Suprapubic skin (tissue), 4 donors: ENCODE measurements around the gene XYLT1. TPM values are rescaled to one million over a fixed set of nuclear protein-coding genes. Genes with fewer than 3 reads are reported as not detected.

Experiments used
- DNase-seq, 2 donors: peaks; one replicate each; pipeline ENCODE4 v3.0.0-alpha.2; 2019; ENCODE audit warnings: low spot score in 2 of 2
- H3K27ac ChIP-seq: fragments of 200-600 bp; sonication (generic); one replicate; pipeline ENCODE4 v1.5.1; 2019
- H3K27me3 ChIP-seq: fragments of 200-600 bp; sonication (generic); one replicate; pipeline ENCODE4 v1.5.1; 2019
- H3K36me3 ChIP-seq: fragments of 200-600 bp; sonication (generic); one replicate; pipeline ENCODE4 v1.5.1; 2019
- H3K4me1 ChIP-seq: fragments of 200-600 bp; sonication (generic); one replicate; pipeline ENCODE4 v1.5.1; 2019
- H3K4me3 ChIP-seq: fragments of 200-600 bp; sonication (generic); one replicate; pipeline ENCODE4 v1.5.1; 2019; ENCODE audit warnings: mild to moderate bottlenecking
- H3K9me3 ChIP-seq: fragments of 200-600 bp; sonication (generic); one replicate; pipeline ENCODE4 v1.5.1; 2019
- CTCF ChIP-seq, 2 donors: fragments of 200-600 bp in 1 of 2; fragments of 450-650 bp in 1 of 2; sonication (generic) in 1 of 2; IDR thresholded peaks; one replicate each; pipeline ENCODE4 v1.5.1; 2016 to 2019; ENCODE audit warnings: antibody characterized with exemption in 2 of 2, mild to moderate bottlenecking in 1 of 2, moderate library complexity in 1 of 2
- EP300 ChIP-seq: sonication (generic); formaldehyde crosslinking; IDR thresholded peaks from one replicate; pipeline ENCODE4 v1.6.1; 2017; ENCODE audit warnings: antibody characterized with exemption
- POLR2A ChIP-seq, 2 donors: fragments of 450-650 bp; IDR thresholded peaks; one replicate each; pipeline ENCODE4 v1.6.1; 2017; ENCODE audit warnings: antibody characterized with exemption in 2 of 2, mild to moderate bottlenecking in 2 of 2, moderate library complexity in 2 of 2
- POLR2AphosphoS5 ChIP-seq, 3 donors: sonication (generic); formaldehyde crosslinking; IDR thresholded peaks; one replicate each; pipeline ENCODE4 v1.6.1; 2017; ENCODE audit warnings: antibody characterized with exemption in 3 of 3
- WGBS: methylation state at CpG from one replicate; pipeline ENCODE4 v1.1.5; 2018; 5-methylcytosine and 5-hydroxymethylcytosine counted together
- total RNA-seq, 4 donors: library from RNA; depleted of rRNA; stranded (reverse); fragments of >200 nt; gene quantifications; one replicate each; pipeline ENCODE4 v1.1.0, GENCODE V29; 2016

XYLT1 gene
- total RNA-seq, 4 donors from 2014 or later, result 23.5 to 30.6 (median 25.7) TPM

DNA sequence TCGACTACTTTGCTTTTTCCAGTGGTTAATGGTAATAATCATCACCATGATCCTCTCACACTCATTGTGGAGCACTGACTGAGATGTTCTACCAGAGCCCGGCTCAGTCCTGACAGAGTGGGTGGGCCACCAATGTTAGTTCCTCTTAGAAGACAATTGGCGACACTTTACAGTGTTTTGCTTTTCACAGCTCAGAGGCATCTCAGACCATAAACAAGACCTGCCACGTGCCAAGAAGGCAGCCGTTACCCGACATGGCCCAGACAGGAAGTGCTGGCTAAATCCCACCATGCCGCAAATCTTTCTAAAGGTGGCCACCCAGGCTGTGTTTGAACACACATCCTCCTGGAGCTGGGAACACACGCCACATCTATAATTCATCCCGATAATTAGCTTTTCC is 103.7 kb downstream of the XYLT1 start:
- Histone ChIP-seq H3K27ac (no peak overlapping the region), H3K4me1 (peaks cover 59% of the 10 kb centered on the region), H3K9me3 (no peaks in the 10 kb centered on the region), H3K27me3 (no peaks in the 10 kb centered on the region), H3K36me3 (no peaks in the 10 kb centered on the region), H3K4me3 (no peak overlapping the region)
- WGBS, result 86% methylated on average over 6 of the region's 9 CpGs
- DNase-seq, result no peak
- no peak for TF ChIP-seq POLR2A (IDR thresholded peaks at IDR 0.05)

DNA sequence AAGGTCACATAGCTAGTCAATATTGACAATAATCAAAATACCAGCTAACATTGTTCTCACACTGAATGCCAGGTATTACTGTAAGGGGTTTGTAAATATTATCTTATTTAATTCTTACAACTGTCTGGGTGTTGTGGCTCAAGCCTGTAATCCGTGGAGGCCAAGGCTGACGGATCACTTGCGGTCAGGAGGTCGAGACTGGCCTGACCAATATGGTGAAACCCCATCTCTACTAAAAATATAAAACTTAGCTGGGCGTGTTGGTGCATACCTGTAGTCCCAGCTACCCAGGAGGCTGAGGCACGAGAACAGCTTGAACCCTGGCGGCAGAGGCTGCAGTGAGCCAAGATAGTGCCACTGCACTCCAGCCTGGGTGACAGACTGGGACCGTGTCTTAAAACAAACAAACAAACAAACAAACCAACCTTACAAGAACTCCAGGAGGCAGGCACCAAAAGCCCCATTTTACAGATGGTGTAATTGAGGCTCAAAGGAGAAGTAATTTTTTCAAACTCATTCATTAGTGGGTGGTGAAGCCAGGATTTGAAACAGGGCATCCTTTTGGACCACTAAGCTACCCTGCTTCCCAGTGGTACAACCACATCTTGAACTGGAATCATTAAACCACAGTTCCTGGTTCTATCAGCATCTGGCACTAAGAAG is 104.3 kb downstream of the XYLT1 start:
- WGBS, result 95% methylated on average over 8 of the region's 8 CpGs
- H3K27me3 ChIP-seq, result no peaks in the 10 kb centered on the region
- no peak overlapping the region for H3K27ac ChIP-seq
- no peaks in the 10 kb centered on the region for H3K36me3 ChIP-seq
- H3K9me3 ChIP-seq, result no peaks in the 10 kb centered on the region
- H3K4me3 ChIP-seq, result no peak overlapping the region
- H3K4me1 ChIP-seq, result peaks cover 59% of the 10 kb centered on the region
- no peak for DNase-seq
- no peak for TF ChIP-seq POLR2AphosphoS5 (IDR thresholded peaks at IDR 0.05)
- no peak for TF ChIP-seq POLR2A (IDR thresholded peaks at IDR 0.05)
- TF ChIP-seq EP300, result no peak
- TF ChIP-seq CTCF (IDR thresholded peaks at IDR 0.05), result no peak

- 77% methylated on average over 3 of the region's 3 CpGs for WGBS
- no peak for DNase-seq
- Histone ChIP-seq H3K4me1 (peaks cover 55% of the 10 kb centered on the region), H3K9me3 (no peaks in the 10 kb centered on the region), H3K27me3 (no peaks in the 10 kb centered on the region), H3K4me3 (no peak overlapping the region), H3K36me3 (no peaks in the 10 kb centered on the region), H3K27ac (no peak overlapping the region)
- TF ChIP-seq CTCF (IDR thresholded peaks at IDR 0.05) (no peak), POLR2AphosphoS5 (IDR thresholded peaks at IDR 0.05) (no peak), POLR2A (IDR thresholded peaks at IDR 0.05) (no peak), EP300 (no peak)
These were observed 105.0 kb downstream of the XYLT1 start for GRCh38 chr16:17365591-17366298.

DNA sequence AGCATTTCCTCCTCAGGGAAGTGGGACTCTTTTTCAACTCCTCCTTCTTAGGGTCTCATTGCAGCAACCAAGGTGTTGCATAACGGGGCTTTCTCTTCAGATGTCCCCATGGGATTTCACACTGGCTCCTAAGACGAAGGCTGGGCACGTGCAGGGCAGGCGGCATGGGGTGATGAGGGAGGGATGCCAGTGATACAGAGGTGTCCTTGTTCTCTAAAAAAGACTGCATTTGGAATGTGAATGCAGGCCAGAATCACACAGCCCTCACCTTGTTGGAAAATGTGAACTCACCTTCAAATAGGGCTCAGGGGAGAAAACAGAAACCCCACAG is 105.6 kb downstream of the XYLT1 start:
- Histone ChIP-seq H3K27me3 (no peaks in the 10 kb centered on the region), H3K9me3 (no peaks in the 10 kb centered on the region), H3K4me3 (no peak overlapping the region), H3K36me3 (no peaks in the 10 kb centered on the region), H3K27ac (no peak overlapping the region), H3K4me1 (peaks cover 52% of the 10 kb centered on the region)
- TF ChIP-seq EP300, result no peak
- no peak for TF ChIP-seq POLR2AphosphoS5 (IDR thresholded peaks at IDR 0.05)
- TF ChIP-seq CTCF (IDR thresholded peaks at IDR 0.05), result no peak
- TF ChIP-seq POLR2A (IDR thresholded peaks at IDR 0.05), result no peak
- 68% methylated on average over 4 of the region's 4 CpGs for WGBS
- no peak for DNase-seq

DNA sequence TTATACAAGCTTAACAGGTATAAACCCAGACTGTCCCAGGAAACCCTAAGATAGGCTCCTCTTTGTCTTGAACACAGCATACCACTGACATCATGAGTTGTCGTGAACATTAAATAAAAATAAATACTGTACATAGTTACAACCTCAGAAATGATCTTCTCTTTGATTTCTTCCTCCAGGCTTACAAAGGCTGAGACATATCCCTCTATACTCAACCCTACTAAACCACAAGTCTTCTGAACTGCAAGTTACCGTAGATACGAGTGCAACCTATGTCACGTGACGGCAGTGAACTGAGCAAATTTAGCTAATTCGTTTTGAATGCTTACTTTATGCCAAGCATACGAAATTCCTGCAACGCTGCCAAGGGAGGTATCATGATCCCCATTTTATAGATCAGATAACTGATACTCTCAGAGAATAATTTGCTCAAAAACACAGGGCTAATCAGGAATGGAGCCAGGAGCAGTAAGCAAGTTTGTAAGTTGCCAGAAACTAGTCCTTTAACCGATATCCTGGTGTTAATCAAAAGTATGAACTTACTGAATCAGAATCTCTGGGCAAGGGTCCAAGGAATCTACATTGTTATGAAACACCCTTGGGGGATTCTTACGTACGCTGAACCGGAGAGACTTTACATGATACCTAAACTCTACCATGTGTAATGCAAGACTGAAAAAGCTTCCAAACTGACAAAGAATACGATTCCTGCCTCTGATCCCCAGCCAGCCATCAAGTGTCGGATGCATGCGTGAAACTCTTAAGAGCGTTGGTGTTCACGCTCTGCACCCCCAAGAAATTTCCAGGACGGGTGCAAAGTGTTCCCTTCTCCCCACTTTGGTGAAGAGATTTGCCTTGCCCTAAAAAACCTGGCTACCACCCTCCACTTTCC is 106.2 kb downstream of the XYLT1 start:
- no peak for DNase-seq
- Histone ChIP-seq H3K36me3 (no peaks in the 10 kb centered on the region), H3K4me1 (peaks cover 52% of the 10 kb centered on the region), H3K9me3 (no peaks in the 10 kb centered on the region), H3K27ac (no peak overlapping the region), H3K27me3 (no peaks in the 10 kb centered on the region), H3K4me3 (no peak overlapping the region)
- 23% methylated on average over 18 of the region's 18 CpGs for WGBS
- TF ChIP-seq EP300 (no peak), CTCF (IDR thresholded peaks at IDR 0.05) (no peak), POLR2AphosphoS5 (IDR thresholded peaks at IDR 0.05) (no peak), POLR2A (IDR thresholded peaks at IDR 0.05) (no peak)
